Fibroblast of pulmonary artery (primary cell): ENCODE data around the gene RAB7B.

Source experiments
- DNase-seq: peaks from one replicate; pipeline ENCODE4 v3.0.0-alpha.2; 2010; ENCODE audit warnings: low read depth
- H3K4me3 ChIP-seq: replicated peaks from 2 replicates; pipeline ENCODE4 v1.5.1; 2011; ENCODE audit warnings: low read depth, mild to moderate bottlenecking, control low read depth, low read length, moderate library complexity
- TF ChIP-seq, protein P1 (sequence below): IDR thresholded peaks from 2 replicates; pipeline ENCODE4 v1.5.1; 2011; ENCODE audit warnings: mild to moderate bottlenecking, control low read depth, low read length, inconsistent platforms; ENCODE audit errors: missing control alignments

The RAB7B gene

DNA sequence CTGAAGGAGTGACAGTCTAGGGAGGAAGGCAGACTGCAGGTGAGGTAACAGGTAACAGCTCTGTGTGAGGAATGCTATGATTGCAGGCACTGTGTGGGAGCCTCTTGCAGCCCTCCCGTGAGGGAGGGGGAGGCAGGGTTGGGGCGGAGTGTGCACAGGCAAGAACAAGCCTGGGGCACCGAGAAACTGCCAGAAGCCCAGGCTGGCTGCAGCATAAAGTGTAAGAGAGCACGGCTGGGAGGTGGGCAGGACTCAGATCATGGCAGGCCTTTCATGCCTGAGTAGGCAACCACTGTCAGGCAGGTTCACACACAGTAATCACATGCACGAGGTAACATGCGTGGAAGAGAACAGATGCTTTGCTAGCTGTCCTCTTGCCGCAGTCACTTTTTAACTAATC, 38.4 kb upstream of the RAB7B start:
- TF ChIP-seq, protein P1, sequence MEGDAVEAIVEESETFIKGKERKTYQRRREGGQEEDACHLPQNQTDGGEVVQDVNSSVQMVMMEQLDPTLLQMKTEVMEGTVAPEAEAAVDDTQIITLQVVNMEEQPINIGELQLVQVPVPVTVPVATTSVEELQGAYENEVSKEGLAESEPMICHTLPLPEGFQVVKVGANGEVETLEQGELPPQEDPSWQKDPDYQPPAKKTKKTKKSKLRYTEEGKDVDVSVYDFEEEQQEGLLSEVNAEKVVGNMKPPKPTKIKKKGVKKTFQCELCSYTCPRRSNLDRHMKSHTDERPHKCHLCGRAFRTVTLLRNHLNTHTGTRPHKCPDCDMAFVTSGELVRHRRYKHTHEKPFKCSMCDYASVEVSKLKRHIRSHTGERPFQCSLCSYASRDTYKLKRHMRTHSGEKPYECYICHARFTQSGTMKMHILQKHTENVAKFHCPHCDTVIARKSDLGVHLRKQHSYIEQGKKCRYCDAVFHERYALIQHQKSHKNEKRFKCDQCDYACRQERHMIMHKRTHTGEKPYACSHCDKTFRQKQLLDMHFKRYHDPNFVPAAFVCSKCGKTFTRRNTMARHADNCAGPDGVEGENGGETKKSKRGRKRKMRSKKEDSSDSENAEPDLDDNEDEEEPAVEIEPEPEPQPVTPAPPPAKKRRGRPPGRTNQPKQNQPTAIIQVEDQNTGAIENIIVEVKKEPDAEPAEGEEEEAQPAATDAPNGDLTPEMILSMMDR: no peak
- H3K4me3 ChIP-seq: no peak overlapping the region
- DNase-seq: no peak

DNA sequence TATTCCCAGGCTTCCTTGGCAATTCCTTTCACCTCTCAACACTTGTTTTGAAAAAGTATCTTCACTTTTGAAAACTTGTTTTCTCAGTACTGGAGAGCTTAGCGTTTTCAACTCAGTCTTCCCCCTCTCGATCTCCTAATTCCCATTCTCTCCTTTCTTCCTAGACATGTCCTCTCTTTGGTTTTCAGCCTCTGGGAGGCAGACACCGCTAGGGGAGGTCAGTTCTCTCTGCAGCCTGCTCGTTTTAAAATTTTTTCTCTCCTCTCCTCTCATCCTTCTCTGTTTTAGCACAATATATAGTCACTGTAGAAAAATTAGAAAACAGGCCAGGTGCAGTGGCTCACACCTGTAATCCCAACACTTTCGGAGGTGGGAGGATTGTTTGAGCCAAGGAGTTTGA, 37.1 kb upstream of the RAB7B start:
- no peak for DNase-seq
- TF ChIP-seq, protein P1: no peak
- H3K4me3 ChIP-seq: no peak overlapping the region

DNA sequence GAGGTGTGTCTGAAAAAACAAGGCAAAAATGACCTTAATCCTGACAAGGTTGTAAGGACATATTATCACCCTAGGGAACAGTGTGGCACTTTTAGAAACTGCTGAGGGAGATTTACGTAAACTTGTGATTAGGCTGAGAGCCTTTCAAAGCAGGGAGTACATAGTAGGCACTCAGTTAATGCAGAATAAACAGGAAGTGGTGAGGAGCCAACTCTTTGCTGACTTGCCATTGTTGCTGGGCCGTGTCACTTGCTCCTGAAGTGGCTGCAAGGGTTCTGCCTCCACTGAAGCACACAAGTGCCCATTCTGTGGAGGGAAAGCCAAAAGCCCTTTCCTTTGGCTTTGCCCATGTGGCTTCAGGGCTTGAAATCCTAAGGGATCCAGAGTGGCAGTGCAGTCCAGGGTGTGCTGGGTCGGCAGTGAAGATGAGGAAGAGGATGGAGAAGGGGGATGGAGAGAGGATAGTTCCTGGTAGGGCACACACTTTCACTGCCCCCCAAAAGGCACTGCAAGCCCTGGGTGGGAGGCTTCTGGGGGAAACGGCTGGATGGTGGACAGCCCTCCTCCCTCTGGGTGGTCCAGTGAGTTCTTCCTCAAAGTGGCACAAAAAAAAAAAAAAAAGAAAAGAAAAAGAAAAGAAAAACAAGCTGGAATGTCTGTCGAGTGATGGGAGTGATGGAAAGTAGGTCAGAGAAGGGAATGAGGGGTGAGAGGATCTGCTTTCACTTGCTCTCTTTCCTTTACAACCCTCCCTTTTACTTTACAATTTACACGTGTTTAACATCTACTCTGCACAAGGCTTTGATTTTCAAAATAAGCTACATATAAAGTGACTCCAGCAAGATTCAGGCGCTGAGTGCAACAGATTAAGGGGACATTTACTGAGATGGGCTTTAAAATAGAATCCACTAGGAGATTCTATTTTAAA, 36.1 kb upstream of the RAB7B start:
- DNase-seq: no peak
- H3K4me3 ChIP-seq: no peak overlapping the region
- TF ChIP-seq, protein P1: no peak

DNA sequence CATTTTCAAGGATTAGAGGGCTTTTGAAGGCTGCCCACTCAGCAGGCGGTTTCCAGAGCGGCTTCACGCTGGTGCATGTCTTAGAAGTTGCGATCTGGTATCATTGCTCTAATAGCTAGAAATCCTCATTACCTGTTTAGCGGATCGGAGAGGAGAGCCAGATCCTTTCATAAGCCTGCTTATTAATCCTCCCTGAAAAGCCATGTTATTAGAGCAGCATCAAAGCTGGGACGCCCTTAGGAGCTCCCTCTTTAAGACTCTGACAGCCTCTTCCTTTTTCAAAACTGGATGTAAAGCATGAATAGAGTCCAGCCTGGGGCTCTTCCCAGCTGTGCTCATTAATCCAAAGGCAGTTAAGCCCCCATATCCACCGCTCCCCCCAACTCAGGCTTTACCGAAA, 34.4 kb upstream of the RAB7B start:
- TF ChIP-seq, protein P1: no peak
- H3K4me3 ChIP-seq: no peak overlapping the region
- no peak for DNase-seq

DNA sequence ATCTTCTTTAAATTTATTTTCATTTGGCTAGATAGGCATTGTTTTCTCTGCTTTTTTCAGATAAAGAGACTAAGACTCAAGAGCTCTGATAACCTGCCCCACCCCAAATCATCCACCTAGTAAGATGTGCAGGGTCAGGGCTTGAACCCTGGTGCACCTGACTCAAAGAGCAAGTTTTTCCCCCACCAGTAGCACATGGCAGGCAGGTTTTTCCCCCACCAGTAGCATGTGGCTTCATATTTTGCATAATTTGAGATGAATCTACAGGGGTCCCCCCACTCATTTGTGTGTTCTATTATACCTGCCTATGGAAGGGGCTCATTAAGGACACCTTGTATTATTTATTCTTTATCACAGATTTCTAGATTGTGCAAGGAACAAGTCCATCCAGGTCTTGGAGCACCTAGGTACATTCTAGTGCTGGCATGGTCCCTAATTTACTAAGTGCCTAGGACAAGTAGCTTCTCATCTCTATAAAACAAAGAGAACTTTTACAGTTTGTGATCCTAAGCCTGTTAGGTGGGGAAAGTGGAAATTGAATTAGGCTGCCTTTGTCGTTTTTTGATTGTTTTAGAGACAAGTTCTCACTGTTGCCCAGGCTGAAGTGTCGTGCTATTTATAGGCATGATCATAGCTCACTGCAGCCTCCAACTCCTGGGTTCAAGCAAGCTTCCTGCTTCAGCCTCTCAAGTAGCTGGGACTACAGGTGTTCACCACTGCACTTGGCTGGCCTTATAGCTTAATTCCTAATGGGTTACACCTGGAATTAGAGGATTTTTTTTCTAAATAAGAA, 33.7 kb upstream of the RAB7B start:
- TF ChIP-seq, protein P1: no peak
- DNase-seq: no peak
- H3K4me3 ChIP-seq: no peak overlapping the region

DNA sequence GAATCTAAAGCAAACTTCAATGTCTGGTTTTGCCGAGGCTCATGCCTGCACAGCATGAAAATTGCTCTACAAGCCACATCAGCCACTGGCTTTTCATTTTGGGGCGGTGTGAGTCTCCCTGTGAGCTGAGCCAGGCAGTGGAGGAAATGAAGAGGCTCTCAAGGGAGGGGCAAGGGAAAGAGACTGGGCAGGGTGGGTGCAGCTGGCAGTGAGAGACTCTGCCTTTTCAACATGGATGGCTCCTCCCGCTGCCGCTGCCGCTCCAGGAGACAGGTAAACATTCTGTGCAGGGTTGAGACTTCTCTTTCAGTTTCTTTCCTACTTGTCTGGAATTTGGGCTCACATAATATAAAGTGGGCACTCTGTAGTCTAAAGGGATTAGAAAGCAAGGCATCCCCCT, 31.8 kb upstream of the RAB7B start:
- TF ChIP-seq, protein P1: no peak
- H3K4me3 ChIP-seq: no peak overlapping the region
- no peak for DNase-seq
